ENCODE measurements around the gene DNHD1. TPM values are rescaled to one million over a fixed set of nuclear protein-coding genes. Genes with fewer than 3 reads are reported as not detected.

The DNHD1 gene
- total RNA-seq, 1 donor from 2014 or later, result 1.0 TPM

DNA sequence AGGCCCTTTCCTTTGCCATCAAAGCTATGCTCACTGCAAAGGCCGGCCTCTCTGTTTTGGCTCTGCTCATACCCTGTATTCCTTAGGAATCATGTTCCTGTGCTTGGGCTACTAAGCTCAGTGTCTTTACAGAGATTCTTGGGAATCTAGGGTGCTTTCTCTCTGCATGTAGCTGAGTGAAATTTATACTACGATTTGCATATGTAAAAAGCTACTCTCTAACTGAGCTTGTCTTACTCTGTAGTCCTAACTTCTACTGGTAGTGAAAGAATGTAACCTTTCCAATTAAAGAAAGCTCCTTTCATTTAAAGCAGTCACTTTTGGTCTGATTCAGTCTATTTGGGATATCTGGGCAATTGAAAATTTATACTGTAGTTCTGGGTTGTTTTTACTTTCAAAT, 32.2 kb downstream of the DNHD1 start:
- TF ChIP-seq, protein P1, sequence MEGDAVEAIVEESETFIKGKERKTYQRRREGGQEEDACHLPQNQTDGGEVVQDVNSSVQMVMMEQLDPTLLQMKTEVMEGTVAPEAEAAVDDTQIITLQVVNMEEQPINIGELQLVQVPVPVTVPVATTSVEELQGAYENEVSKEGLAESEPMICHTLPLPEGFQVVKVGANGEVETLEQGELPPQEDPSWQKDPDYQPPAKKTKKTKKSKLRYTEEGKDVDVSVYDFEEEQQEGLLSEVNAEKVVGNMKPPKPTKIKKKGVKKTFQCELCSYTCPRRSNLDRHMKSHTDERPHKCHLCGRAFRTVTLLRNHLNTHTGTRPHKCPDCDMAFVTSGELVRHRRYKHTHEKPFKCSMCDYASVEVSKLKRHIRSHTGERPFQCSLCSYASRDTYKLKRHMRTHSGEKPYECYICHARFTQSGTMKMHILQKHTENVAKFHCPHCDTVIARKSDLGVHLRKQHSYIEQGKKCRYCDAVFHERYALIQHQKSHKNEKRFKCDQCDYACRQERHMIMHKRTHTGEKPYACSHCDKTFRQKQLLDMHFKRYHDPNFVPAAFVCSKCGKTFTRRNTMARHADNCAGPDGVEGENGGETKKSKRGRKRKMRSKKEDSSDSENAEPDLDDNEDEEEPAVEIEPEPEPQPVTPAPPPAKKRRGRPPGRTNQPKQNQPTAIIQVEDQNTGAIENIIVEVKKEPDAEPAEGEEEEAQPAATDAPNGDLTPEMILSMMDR (conservative IDR thresholded peaks at IDR 0.05; ENCODE audit: low read depth, low read length), result no peak
- DNase-seq (ENCODE audit: low read depth), result no peak
- no peak overlapping the region for H3K4me3 ChIP-seq (ENCODE audit: low read depth, low read length)

DNA sequence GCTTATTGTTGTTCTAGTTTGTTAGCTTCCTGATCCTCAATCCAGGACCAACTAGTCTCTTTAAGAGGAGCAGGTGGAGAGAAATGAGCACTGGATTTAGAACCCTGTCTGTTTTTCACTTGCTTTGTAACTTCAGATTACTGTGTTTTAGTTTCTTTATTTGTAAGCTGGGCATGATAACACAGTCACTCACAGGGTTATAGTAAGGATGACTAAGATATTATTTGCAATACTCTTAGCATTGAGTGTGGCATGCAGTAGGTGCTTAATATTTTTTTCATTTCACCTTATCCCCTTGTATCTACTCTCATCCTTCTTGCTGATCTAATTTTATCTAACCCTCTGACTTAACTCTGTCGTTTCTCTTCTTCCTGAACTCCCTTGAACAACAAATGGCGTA, 33.8 kb downstream of the DNHD1 start:
- no peak overlapping the region for H3K4me3 ChIP-seq (ENCODE audit: low read depth, low read length)
- DNase-seq (ENCODE audit: low read depth), result no peak
- TF ChIP-seq, protein P1 (conservative IDR thresholded peaks at IDR 0.05; ENCODE audit: low read depth, low read length), result no peak

DNA sequence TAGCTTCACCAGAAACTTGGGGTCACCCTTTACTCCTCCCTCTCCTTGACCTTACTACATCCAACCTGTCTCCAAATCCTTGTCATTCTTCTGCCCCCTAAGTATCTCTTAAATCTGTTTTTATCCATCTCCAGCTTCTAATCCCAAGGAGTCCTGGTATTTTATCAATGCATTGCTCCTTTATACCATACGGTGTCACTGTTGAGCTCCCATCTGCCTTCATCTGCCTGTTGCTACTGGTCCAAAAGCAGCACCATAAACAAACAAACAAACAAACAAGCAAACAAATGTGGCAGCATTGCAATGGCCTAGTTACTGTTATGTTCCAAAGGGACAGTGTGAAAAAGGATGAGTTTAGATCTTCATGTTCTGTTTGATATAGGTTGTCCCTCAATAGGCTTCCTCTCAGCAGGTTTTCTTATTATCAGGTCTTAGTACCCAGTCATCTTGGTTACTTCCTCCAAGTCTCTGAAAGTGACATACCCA, 34.2 kb downstream of the DNHD1 start:
- TF ChIP-seq, protein P1 (conservative IDR thresholded peaks at IDR 0.05; ENCODE audit: low read depth, low read length), result peak; percentile 82
- no peak overlapping the region for H3K4me3 ChIP-seq (ENCODE audit: low read depth, low read length)
- no peak for DNase-seq (ENCODE audit: low read depth)

DNA sequence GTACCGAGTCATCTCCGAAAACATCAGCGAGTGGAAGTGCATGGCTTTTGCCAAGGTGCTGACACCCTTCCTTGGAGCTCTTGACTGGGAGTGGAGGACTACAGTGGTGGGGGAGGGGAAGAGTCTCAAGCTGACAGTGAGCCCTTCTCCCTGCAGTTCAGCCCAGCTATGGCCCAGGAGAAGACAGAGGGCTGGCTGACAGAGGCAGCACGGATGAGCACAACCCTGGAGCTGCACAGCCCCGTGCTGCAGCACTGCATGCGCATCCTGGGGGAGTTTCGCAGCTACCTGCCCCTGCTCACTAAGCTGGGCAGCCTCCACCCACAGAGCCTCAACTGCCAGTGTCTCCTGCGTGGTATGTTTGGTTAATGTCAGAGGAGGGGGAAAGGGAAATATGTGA, 41.4 kb downstream of the DNHD1 start:
- H3K4me3 ChIP-seq (ENCODE audit: low read depth, low read length), result no peak overlapping the region
- no peak for DNase-seq (ENCODE audit: low read depth)
- TF ChIP-seq, protein P1 (conservative IDR thresholded peaks at IDR 0.05; ENCODE audit: low read depth, low read length), result no peak

DNA sequence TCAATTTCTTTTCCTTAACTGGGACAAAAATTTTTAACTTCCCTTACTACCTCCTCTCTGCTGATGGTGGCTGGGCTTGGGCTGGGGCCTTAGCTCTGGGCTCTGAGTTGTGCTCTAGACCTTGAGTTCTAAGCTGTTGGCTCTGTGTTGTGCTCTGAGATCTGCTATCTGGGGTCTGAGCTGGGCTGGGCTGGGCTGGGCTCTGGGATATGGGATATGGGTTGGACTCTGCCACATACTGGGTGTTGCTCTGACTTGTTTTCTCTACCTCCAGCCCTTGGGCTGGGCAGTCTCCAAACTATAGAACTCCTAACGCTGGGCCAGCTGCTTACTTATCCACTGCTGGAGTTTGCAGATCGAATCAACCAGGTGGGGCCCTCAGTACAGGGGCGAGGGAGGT, 41.9 kb downstream of the DNHD1 start:
- no peak overlapping the region for H3K4me3 ChIP-seq (ENCODE audit: low read depth, low read length)
- no peak for DNase-seq (ENCODE audit: low read depth)
- TF ChIP-seq, protein P1 (conservative IDR thresholded peaks at IDR 0.05; ENCODE audit: low read depth, low read length), result no peak

DNA sequence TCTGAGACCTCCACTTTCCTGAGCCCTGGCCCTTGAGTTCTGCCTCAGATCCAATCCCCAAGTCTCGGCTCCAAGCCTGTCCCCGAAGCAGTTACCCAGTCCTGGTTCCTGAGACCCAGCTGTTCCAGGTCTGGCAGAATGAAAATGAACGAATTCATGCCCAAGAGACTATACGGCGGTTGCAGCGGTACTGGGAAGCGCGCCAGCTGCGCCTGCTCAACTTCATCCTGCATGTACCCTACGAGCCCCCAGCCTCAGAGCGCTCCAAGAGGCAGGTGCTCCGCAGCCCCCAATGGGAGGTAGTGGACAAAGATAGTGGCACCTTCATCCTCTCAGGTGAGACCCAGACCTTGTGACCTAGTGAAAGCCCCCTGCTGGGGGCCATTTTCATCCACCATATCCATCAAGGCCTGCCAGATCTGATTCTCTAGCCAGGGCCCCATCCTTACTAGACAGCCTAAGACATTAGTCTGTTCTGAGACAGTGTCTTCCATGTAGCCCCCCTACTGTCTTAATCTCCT, 42.7 kb downstream of the DNHD1 start:
- TF ChIP-seq, protein P1 (conservative IDR thresholded peaks at IDR 0.05; ENCODE audit: low read depth, low read length), result no peak
- no peak for DNase-seq (ENCODE audit: low read depth)
- no peak overlapping the region for H3K4me3 ChIP-seq (ENCODE audit: low read depth, low read length)

DNA sequence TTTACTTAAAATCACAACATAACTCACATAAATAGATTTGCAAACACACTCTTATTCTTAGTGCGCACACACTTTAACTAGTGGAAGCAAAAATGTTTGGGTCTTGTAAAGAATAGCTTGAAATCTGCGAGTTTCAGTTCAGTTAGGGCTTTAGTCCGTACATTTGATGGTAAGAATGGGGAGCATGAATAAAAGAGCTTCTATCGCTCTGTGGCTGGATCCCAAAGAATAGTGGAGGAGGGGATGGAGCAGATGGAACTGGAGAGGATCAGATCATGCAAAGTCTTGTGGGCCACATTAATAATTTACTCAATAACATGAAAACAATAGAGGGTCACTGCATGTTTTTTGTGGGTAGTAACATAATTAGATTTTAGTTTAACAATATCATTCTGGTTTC, 44.3 kb downstream of the DNHD1 start:
- H3K4me3 ChIP-seq (ENCODE audit: low read depth, low read length), result no peak overlapping the region
- TF ChIP-seq, protein P1 (conservative IDR thresholded peaks at IDR 0.05; ENCODE audit: low read depth, low read length), result no peak
- no peak for DNase-seq (ENCODE audit: low read depth)
